ENCODE results near the gene TM9SF1.

TM9SF1 gene

GRCh38 chr14:24198814-24199524, 3.7 kb upstream of the TM9SF1 start:
- H3K9me3 ChIP-seq (ENCODE audit: control insufficient read depth, low read length), result no peaks in the 10 kb centered on the region
- H3K27me3 ChIP-seq (ENCODE audit: control insufficient read depth, insufficient read depth, low read length), result no peaks in the 10 kb centered on the region
- H3K4me3 ChIP-seq (ENCODE audit: low read depth, low read length), result no peak overlapping the region
- TF ChIP-seq CTCF (IDR thresholded peaks at IDR 0.05), result no peak
- no peak overlapping the region for H3K4me2 ChIP-seq (ENCODE audit: low read length)
- H3K27ac ChIP-seq, result no peak overlapping the region
- H3K9ac ChIP-seq, result no peak overlapping the region
- H2AFZ ChIP-seq, result no peak overlapping the region
- H3K4me1 ChIP-seq, result peaks cover 9% of the 10 kb centered on the region
- peaks cover 40% of the 10 kb centered on the region for H3K79me2 ChIP-seq
- no peaks in the 10 kb centered on the region for H3K36me3 ChIP-seq (ENCODE audit: control insufficient read depth, insufficient read depth, low read length)

GRCh38 chr14:24197056-24197450, 1.8 kb upstream of the TM9SF1 start:
- Histone ChIP-seq H3K9ac (no peak overlapping the region), H2AFZ (no peak overlapping the region), H3K27me3 (ENCODE audit: control insufficient read depth, insufficient read depth, low read length) (no peaks in the 10 kb centered on the region), H3K4me3 (ENCODE audit: low read depth, low read length) (no peak overlapping the region), H3K36me3 (ENCODE audit: control insufficient read depth, insufficient read depth, low read length) (no peaks in the 10 kb centered on the region), H3K4me2 (ENCODE audit: low read length) (peak overlapping the region; percentile 44), H3K79me2 (peaks cover 27% of the 10 kb centered on the region), H3K4me1 (peaks cover 9% of the 10 kb centered on the region), H3K27ac (no peak overlapping the region), H3K9me3 (ENCODE audit: control insufficient read depth, low read length) (no peaks in the 10 kb centered on the region)
- no peak for TF ChIP-seq CTCF (IDR thresholded peaks at IDR 0.05)

- Histone ChIP-seq H3K4me3 (ENCODE audit: low read depth, low read length) (peak overlapping the region; percentile 100), H2AFZ (peak overlapping the region; percentile 97), H3K4me2 (ENCODE audit: low read length) (peak overlapping the region; percentile 95), H3K9ac (peak overlapping the region; percentile 99), H3K4me1 (peaks cover 9% of the 10 kb centered on the region), H3K9me3 (ENCODE audit: control insufficient read depth, low read length) (no peaks in the 10 kb centered on the region), H3K27ac (peak overlapping the region; percentile 99), H3K79me2 (peaks cover 26% of the 10 kb centered on the region), H3K27me3 (ENCODE audit: control insufficient read depth, insufficient read depth, low read length) (no peaks in the 10 kb centered on the region), H3K36me3 (ENCODE audit: control insufficient read depth, insufficient read depth, low read length) (no peaks in the 10 kb centered on the region)
- TF ChIP-seq CTCF (IDR thresholded peaks at IDR 0.05), result no peak
Measured at GRCh38 chr14:24196071-24197055, 1.1 kb upstream of the TM9SF1 start.

GRCh38 chr14:24194873-24195185, 412 bp downstream of the TM9SF1 start:
- H2AFZ ChIP-seq, result peak overlapping the region; percentile 97
- H3K9me3 ChIP-seq (ENCODE audit: control insufficient read depth, low read length), result no peaks in the 10 kb centered on the region
- peaks cover 23% of the 10 kb centered on the region for H3K79me2 ChIP-seq
- no peaks in the 10 kb centered on the region for H3K27me3 ChIP-seq (ENCODE audit: control insufficient read depth, insufficient read depth, low read length)
- H3K4me1 ChIP-seq, result peaks cover 9% of the 10 kb centered on the region
- peak overlapping the region; percentile 99 for H3K9ac ChIP-seq
- no peaks in the 10 kb centered on the region for H3K36me3 ChIP-seq (ENCODE audit: control insufficient read depth, insufficient read depth, low read length)
- H3K4me2 ChIP-seq (ENCODE audit: low read length), result peak overlapping the region; percentile 95
- H3K27ac ChIP-seq, result peak overlapping the region; percentile 99
- peak overlapping the region; percentile 100 for H3K4me3 ChIP-seq (ENCODE audit: low read depth, low read length)
- TF ChIP-seq CTCF (IDR thresholded peaks at IDR 0.05), result no peak
